H1 (cell line): ENCODE data around the gene MPPED2. TPM values are rescaled to one million over a fixed set of nuclear protein-coding genes. Genes with fewer than 3 reads are reported as not detected.

Source experiments
- CTCF ChIA-PET: fragments of 300-600 bp; sonication (Branson Sonifier 250); formaldehyde crosslinking; loops from one replicate; lab custom pipeline; 2021; ENCODE audit not compliant: partially characterized antibody; lab: Charles Lee
- POLR2A ChIA-PET: fragments of 300-600 bp; sonication (Branson Sonifier 250); formaldehyde crosslinking; loops from one replicate; lab custom pipeline; 2021; ENCODE audit warnings: inconsistent platforms; ENCODE audit not compliant: partially characterized antibody; lab: Charles Lee
- DNase-seq, 2 experiments: peaks; one replicate each; pipeline versions ENCODE4 v3.0.0 to v3.0.0-alpha.2; 2010 to 2022; ENCODE audit warnings: low spot score in 2 of 2, low read depth in 1 of 2, mixed read lengths in 1 of 2
- FAIRE-seq: peaks from 2 replicates; lab custom pipeline; 2011; peaks lifted over from hg19 to GRCh38; lab: Jason Lieb, UNC
- H2AFZ ChIP-seq: 2 replicates; pipeline ENCODE4 v1.8.1; 2012; ENCODE audit warnings: low read length, inconsistent platforms
- H2AK5ac ChIP-seq: 2 replicates; pipeline ENCODE4 v1.6.1; 2013; ENCODE audit warnings: low read depth, low read length
- H2BK120ac ChIP-seq: replicated peaks from 2 replicates; pipeline ENCODE3; 2013; ENCODE audit warnings: low read depth, low read length, inconsistent platforms
- H2BK12ac ChIP-seq: 2 replicates; pipeline ENCODE4 v1.6.1; 2013; ENCODE audit warnings: low read depth, low read length
- H2BK15ac ChIP-seq: 2 replicates; pipeline ENCODE4 v1.6.1; 2013; ENCODE audit warnings: low read length
- H2BK20ac ChIP-seq: 2 replicates; pipeline ENCODE4 v1.6.1; 2013; ENCODE audit warnings: low read length
- H2BK5ac ChIP-seq: 2 replicates; pipeline ENCODE4 v1.6.1; 2013; ENCODE audit warnings: low read depth, low read length
- H3K14ac ChIP-seq: 2 replicates; pipeline ENCODE4 v1.6.1; 2013; ENCODE audit warnings: inconsistent platforms; ENCODE audit not compliant: insufficient read length
- H3K18ac ChIP-seq: 2 replicates; pipeline ENCODE4 v1.6.1; 2013; ENCODE audit warnings: low read length; ENCODE audit errors: extremely low read depth
- H3K23ac ChIP-seq: 2 replicates; pipeline ENCODE4 v1.6.1; 2013; ENCODE audit warnings: inconsistent platforms; ENCODE audit not compliant: insufficient read length
- H3K23me2 ChIP-seq: 2 replicates; pipeline ENCODE4 v1.6.1; 2013; ENCODE audit warnings: low read depth, low read length
- H3K27ac ChIP-seq: 2 replicates; pipeline ENCODE4 v1.6.1; 2011; ENCODE audit warnings: low read depth, low read length, inconsistent platforms
- H3K27me3 ChIP-seq, 4 experiments: replicated peaks in 1 of 4; 1 replicate in 1 of 4; 2 replicates in 3 of 4; pipeline versions ENCODE4 v1.6.1 to v1.8.1; 2011 to 2013; ENCODE audit warnings: low read length in 3 of 4, mild to moderate bottlenecking in 3 of 4, inconsistent platforms in 2 of 4, mixed read lengths in 2 of 4, moderate library complexity in 1 of 4; ENCODE audit not compliant: control insufficient read depth in 3 of 4, insufficient read depth in 3 of 4; ENCODE audit errors: extremely low read depth in 1 of 4
- H3K36me3 ChIP-seq, 4 experiments: 2 replicates each; pipeline versions ENCODE4 v1.6.1 to v1.8.1; 2011 to 2013; ENCODE audit warnings: mild to moderate bottlenecking in 4 of 4, low read length in 3 of 4, moderate library complexity in 2 of 4, control low read depth in 1 of 4, inconsistent platforms in 1 of 4; ENCODE audit not compliant: insufficient read depth in 4 of 4, control insufficient read depth in 2 of 4
- H3K4ac ChIP-seq: replicated peaks from 2 replicates; pipeline ENCODE3; 2013; ENCODE audit warnings: low read length, low read depth, mixed read lengths, inconsistent platforms; ENCODE audit not compliant: insufficient read length
- H3K4me1 ChIP-seq, 4 experiments: replicated peaks in 1 of 4; 1 replicate in 1 of 4; 2 replicates in 3 of 4; pipeline versions ENCODE4 v1.6.1 to v1.8.1; 2011 to 2013; ENCODE audit warnings: low read length in 3 of 4, inconsistent platforms in 2 of 4, mixed read lengths in 1 of 4; ENCODE audit not compliant: insufficient read depth in 4 of 4, control insufficient read depth in 3 of 4
- H3K4me2 ChIP-seq, 2 experiments: 2 replicates each; pipeline versions ENCODE4 v1.6.1 to v1.8.1; 2011 to 2013; ENCODE audit warnings: low read depth in 2 of 2, low read length in 2 of 2, control low read depth in 1 of 2, inconsistent platforms in 1 of 2, mild to moderate bottlenecking in 1 of 2; ENCODE audit not compliant: insufficient read depth in 1 of 2
- H3K4me3 ChIP-seq, 4 experiments: fragments of 200-600, 300-600 bp in 1 of 4; sonication (generic), shearing (Covaris generic), sonication (Bioruptor Twin) in 1 of 4; 2 replicates each; pipeline versions ENCODE4 v1.5.1 to v1.8.1; 2011 to 2016; ENCODE audit warnings: low read length in 4 of 4, low read depth in 3 of 4, control low read depth in 2 of 4, inconsistent platforms in 2 of 4, mild to moderate bottlenecking in 2 of 4, mixed read lengths in 1 of 4, moderate library complexity in 1 of 4; ENCODE audit not compliant: insufficient read depth in 2 of 4; ENCODE audit errors: extremely low read depth in 1 of 4
- H3K56ac ChIP-seq: replicated peaks from 2 replicates; pipeline ENCODE3; 2013; ENCODE audit warnings: low read depth, mild to moderate bottlenecking, mixed read lengths, low read length, inconsistent platforms; ENCODE audit not compliant: insufficient read length
- H3K79me1 ChIP-seq: 2 replicates; pipeline ENCODE4 v1.6.1; 2013; ENCODE audit warnings: low read depth, low read length, control low read depth
- H3K79me2 ChIP-seq, 2 experiments: 2 replicates each; pipeline versions ENCODE4 v1.6.1 to v1.8.1; 2012 to 2013; ENCODE audit warnings: low read length in 2 of 2, mild to moderate bottlenecking in 2 of 2, inconsistent platforms in 1 of 2; ENCODE audit not compliant: insufficient read depth in 2 of 2, control insufficient read depth in 1 of 2
- H3K9ac ChIP-seq, 4 experiments: replicated peaks in 1 of 4; 1 replicate in 1 of 4; 2 replicates in 3 of 4; pipeline versions ENCODE4 v1.6.1 to v1.8.1; 2011 to 2013; ENCODE audit warnings: low read depth in 3 of 4, low read length in 3 of 4, control low read depth in 2 of 4, mild to moderate bottlenecking in 2 of 4, moderate library complexity in 2 of 4, inconsistent platforms in 1 of 4; ENCODE audit errors: extremely low read depth in 1 of 4
- H3K9me3 ChIP-seq, 2 experiments: 2 replicates each; pipeline versions ENCODE4 v1.6.1 to v1.8.1; 2012 to 2013; ENCODE audit warnings: mild to moderate bottlenecking in 2 of 2, moderate library complexity in 2 of 2, control low read depth in 1 of 2, inconsistent platforms in 1 of 2, low read depth in 1 of 2, low read length in 1 of 2, mixed read lengths in 1 of 2; ENCODE audit not compliant: insufficient read depth in 2 of 2
- H4K20me1 ChIP-seq, 2 experiments: replicated peaks in 1 of 2; 2 replicates each; pipeline versions ENCODE3 to v1.8.1; 2011 to 2013; ENCODE audit warnings: inconsistent platforms in 2 of 2, low read length in 2 of 2, mild to moderate bottlenecking in 1 of 2; ENCODE audit not compliant: insufficient read depth in 2 of 2, control insufficient read depth in 1 of 2
- H4K5ac ChIP-seq: 2 replicates; pipeline ENCODE4 v1.6.1; 2013; ENCODE audit warnings: low read length, low read depth, mixed read lengths, inconsistent platforms; ENCODE audit not compliant: insufficient read length
- H4K8ac ChIP-seq: 2 replicates; pipeline ENCODE4 v1.8.0; 2013; ENCODE audit warnings: mild to moderate bottlenecking, moderate library complexity, low read length, inconsistent platforms; ENCODE audit not compliant: insufficient read depth; ENCODE audit errors: extremely low read depth
- H4K91ac ChIP-seq: replicated peaks from 2 replicates; pipeline ENCODE3; 2013; ENCODE audit warnings: low read length, mixed read lengths, inconsistent platforms; ENCODE audit not compliant: insufficient read length
- BRCA1 ChIP-seq: IDR thresholded peaks from 2 replicates; pipeline ENCODE4 v1.6.1; 2012; ENCODE audit warnings: low read depth, low read length, improper control_type of control experiment
- CHD1 ChIP-seq: IDR thresholded peaks from 2 replicates; pipeline ENCODE4 v1.6.1; 2012; ENCODE audit warnings: low read depth, low read length, improper control_type of control experiment
- EGR1 ChIP-seq: IDR thresholded peaks from 2 replicates; pipeline ENCODE4 v1.6.1; 2011; ENCODE audit warnings: low read depth, low read length, borderline replicate concordance
- GTF2F1 ChIP-seq: IDR thresholded peaks from 2 replicates; pipeline ENCODE4 v1.6.1; 2012; ENCODE audit warnings: low read depth, low read length, improper control_type of control experiment, borderline replicate concordance
- KDM1A ChIP-seq: fragments of 200-600, 300-600 bp; sonication (generic); IDR thresholded peaks from 2 replicates; pipeline ENCODE4 v1.7.1; 2016; ENCODE audit warnings: mild to moderate bottlenecking, low read length, borderline replicate concordance
- NANOG ChIP-seq: IDR thresholded peaks from 2 replicates; pipeline ENCODE4 v1.6.1; 2011; ENCODE audit warnings: low read length, low read depth, mild to moderate bottlenecking, inconsistent platforms; ENCODE audit not compliant: insufficient read depth, poor library complexity, severe bottlenecking
- RAD21 ChIP-seq, 2 experiments: IDR thresholded peaks in 1 of 2; conservative IDR thresholded peaks in 1 of 2; 2 replicates each; pipeline ENCODE4 v1.6.1; 2011; ENCODE audit warnings: low read depth in 2 of 2, low read length in 2 of 2, improper control_type of control experiment in 1 of 2, inconsistent platforms in 1 of 2, mild to moderate bottlenecking in 1 of 2, moderate library complexity in 1 of 2
- SIN3A ChIP-seq, 2 experiments: IDR thresholded peaks in 1 of 2; conservative IDR thresholded peaks in 1 of 2; 2 replicates each; pipeline ENCODE4 v1.6.1; 2011 to 2012; ENCODE audit warnings: low read length in 2 of 2, improper control_type of control experiment in 1 of 2, low read depth in 1 of 2, mild to moderate bottlenecking in 1 of 2
- TAF7 ChIP-seq: optimal IDR thresholded peaks from 2 replicates; pipeline ENCODE3; 2011; ENCODE audit warnings: low read depth, mild to moderate bottlenecking, inconsistent platforms, low read length, moderate library complexity, borderline replicate concordance
- WGBS, 2 experiments: shearing (Covaris generic) in 1 of 2; methylation state at CpG; one replicate each; pipeline versions ENCODE4 v1.1.6 to v1.1.7; 2013 to 2015; ENCODE audit warnings: low lambda C conversion rate in 2 of 2, mixed read lengths in 2 of 2, inconsistent platforms in 1 of 2, low coverage in 1 of 2, missing lambda C conversion rate in 1 of 2; ENCODE audit not compliant: insufficient replicate concordance in 2 of 2, insufficient coverage in 1 of 2, insufficient read length in 1 of 2; ENCODE audit errors: extremely low coverage in 1 of 2, missing lambda C conversion rate in 1 of 2; 5-methylcytosine and 5-hydroxymethylcytosine counted together
- polyA plus RNA-seq, 7 experiments: library from polyadenylated mRNA; depleted of rRNA in 3 of 7; stranded (reverse) in 5 of 7; unstranded in 2 of 7; fragments of >200 nt in 5 of 7; fragments of 200-250 nt in 2 of 7; gene quantifications; 1 replicate in 5 of 7; 2 replicates in 1 of 7; 4 replicates in 1 of 7; pipeline versions ENCODE4 v1.2.1 to v1.2.3, GENCODE V29; 2011 to 2013; ENCODE audit warnings: missing spikeins in 2 of 7, mixed read lengths in 2 of 7
- total RNA-seq: library from RNA; stranded (reverse); fragmentation: NEBNext Ultra II Directional; extraction: Animal tissue kit (Norgen Biotek cat#: 25700); gene quantifications from 2 replicates; pipeline ENCODE4 v1.2.1, GENCODE V29; 2021
- TF ChIP-seq, protein P1 (sequence below): IDR thresholded peaks from 2 replicates; pipeline ENCODE4 v1.6.1; 2012; ENCODE audit warnings: inconsistent platforms

Gene MPPED2
- total and polyA plus RNA-seq, 2 of the 8 experiments (the other 6 are each of a cell fraction or from before 2014, with no cell fraction given): 1.3 to 3.5 TPM

DNA sequence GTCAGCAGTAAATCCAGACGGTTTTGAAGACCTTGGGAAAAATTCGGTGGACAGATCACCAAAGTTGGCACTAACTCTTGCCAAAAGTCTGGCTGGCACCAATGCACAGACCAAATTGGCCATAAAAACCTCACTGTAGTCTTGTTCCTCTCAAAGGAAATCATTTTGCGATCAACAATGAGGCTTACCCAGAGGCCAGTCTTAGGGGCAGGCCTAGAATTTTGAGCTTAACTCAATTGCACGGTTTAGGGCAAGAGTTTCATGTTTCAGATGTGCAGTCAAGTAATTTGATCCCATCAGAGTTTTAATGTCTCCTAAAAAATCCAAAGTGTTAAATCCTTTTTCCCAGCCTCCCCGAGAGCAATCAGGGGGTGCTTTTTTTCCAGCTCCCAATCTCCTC is 19.0 kb downstream of the MPPED2 start:
- no peak overlapping the region for H3K56ac ChIP-seq
- no peak overlapping the region for H2AK5ac ChIP-seq
- no peaks in the 10 kb centered on the region for H3K23me2 ChIP-seq
- H3K4ac ChIP-seq: no peak overlapping the region
- no peak overlapping the region for H3K18ac ChIP-seq
- no peaks in the 10 kb centered on the region for H4K20me1 ChIP-seq
- H4K8ac ChIP-seq: no peak overlapping the region
- ChIA-PET POLR2A (interaction anchor here (1.4 kb wide), 1 partner anchor 8 kb away, joined by 5 read pairs; no protein-coding TSS in a partner anchor), CTCF (interaction anchor here (1.1 to 1.7 kb wide), 4 partner anchors 8 to 347 kb away, joined by 3 to 4 read pairs (median 4); partner anchors contain the start of gene MPPED2)
- no peak overlapping the region for H3K14ac ChIP-seq
- no peaks in the 10 kb centered on the region; the same call in 1 of the 2 replicates for H3K79me1 ChIP-seq
- WGBS, 2 experiments: 82% methylated on average over 5 of the region's 5 CpGs; no CpG with 5 or more reads in 1 of the 2 experiments
- no peak overlapping the region for H4K91ac ChIP-seq
- peaks cover 11 to 15% of the 10 kb centered on the region in 2 experiments for H3K9me3 ChIP-seq
- H2BK12ac ChIP-seq: no peak overlapping the region
- H3K9ac ChIP-seq: no peak overlapping the region
- FAIRE-seq: no peak
- no peak overlapping the region for H2BK5ac ChIP-seq
- no peak overlapping the region for H3K4me3 ChIP-seq
- H3K4me2 ChIP-seq: no peak overlapping the region
- H4K5ac ChIP-seq: no peak overlapping the region
- H2BK20ac ChIP-seq: no peak overlapping the region
- H3K79me2 ChIP-seq: no peaks in the 10 kb centered on the region
- H3K36me3 ChIP-seq: peaks cover 0 to 5% (median 2%) of the 10 kb centered on the region in 4 experiments; a peak in 2 of 8 replicates
- H3K23ac ChIP-seq: no peak overlapping the region
- no peak overlapping the region for H3K27ac ChIP-seq
- no peak overlapping the region for H2AFZ ChIP-seq
- H3K4me1 ChIP-seq: peaks cover 0 to 16% (median 4%) of the 10 kb centered on the region in 4 experiments; a peak in 4 of 7 replicates
- no peak overlapping the region; the same call in 1 of the 2 replicates for H2BK15ac ChIP-seq
- no peaks in the 10 kb centered on the region for H3K27me3 ChIP-seq
- DNase-seq: no peak
- H2BK120ac ChIP-seq: no peak overlapping the region
- no peak for TF ChIP-seq RAD21 (IDR thresholded peaks at IDR 0.05 in 1 of 2, conservative IDR thresholded peaks at IDR 0.05 in 1 of 2; ENCODE audit: low read depth in 2 of 2, low read length in 2 of 2)
- no peak for TF ChIP-seq EGR1
- no peak for TF ChIP-seq GTF2F1
- TF ChIP-seq NANOG: no peak
- TF ChIP-seq SIN3A (conservative IDR thresholded peaks at IDR 0.05 in 1 of 2, IDR thresholded peaks at IDR 0.05 in 1 of 2; ENCODE audit: low read depth in 1 of 2, low read length in 2 of 2): no peak
- no peak for TF ChIP-seq TAF7
- no peak for TF ChIP-seq CHD1
- no peak for TF ChIP-seq KDM1A
- no peak for TF ChIP-seq BRCA1
- TF ChIP-seq, protein P1, sequence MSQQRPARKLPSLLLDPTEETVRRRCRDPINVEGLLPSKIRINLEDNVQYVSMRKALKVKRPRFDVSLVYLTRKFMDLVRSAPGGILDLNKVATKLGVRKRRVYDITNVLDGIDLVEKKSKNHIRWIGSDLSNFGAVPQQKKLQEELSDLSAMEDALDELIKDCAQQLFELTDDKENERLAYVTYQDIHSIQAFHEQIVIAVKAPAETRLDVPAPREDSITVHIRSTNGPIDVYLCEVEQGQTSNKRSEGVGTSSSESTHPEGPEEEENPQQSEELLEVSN: no peak
